Measurements from ENCODE around the gene ANKZF1.
A peak's percentile ranks its signal among the peaks of the same experiment; 100 is the strongest.
"Not testable (repeated sequence)": the region's sequence is repeated elsewhere in the genome, so short reads cannot be mapped to it uniquely, and the experiment has no call there.

ANKZF1 gene, protein sequence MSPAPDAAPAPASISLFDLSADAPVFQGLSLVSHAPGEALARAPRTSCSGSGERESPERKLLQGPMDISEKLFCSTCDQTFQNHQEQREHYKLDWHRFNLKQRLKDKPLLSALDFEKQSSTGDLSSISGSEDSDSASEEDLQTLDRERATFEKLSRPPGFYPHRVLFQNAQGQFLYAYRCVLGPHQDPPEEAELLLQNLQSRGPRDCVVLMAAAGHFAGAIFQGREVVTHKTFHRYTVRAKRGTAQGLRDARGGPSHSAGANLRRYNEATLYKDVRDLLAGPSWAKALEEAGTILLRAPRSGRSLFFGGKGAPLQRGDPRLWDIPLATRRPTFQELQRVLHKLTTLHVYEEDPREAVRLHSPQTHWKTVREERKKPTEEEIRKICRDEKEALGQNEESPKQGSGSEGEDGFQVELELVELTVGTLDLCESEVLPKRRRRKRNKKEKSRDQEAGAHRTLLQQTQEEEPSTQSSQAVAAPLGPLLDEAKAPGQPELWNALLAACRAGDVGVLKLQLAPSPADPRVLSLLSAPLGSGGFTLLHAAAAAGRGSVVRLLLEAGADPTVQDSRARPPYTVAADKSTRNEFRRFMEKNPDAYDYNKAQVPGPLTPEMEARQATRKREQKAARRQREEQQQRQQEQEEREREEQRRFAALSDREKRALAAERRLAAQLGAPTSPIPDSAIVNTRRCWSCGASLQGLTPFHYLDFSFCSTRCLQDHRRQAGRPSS

DNA sequence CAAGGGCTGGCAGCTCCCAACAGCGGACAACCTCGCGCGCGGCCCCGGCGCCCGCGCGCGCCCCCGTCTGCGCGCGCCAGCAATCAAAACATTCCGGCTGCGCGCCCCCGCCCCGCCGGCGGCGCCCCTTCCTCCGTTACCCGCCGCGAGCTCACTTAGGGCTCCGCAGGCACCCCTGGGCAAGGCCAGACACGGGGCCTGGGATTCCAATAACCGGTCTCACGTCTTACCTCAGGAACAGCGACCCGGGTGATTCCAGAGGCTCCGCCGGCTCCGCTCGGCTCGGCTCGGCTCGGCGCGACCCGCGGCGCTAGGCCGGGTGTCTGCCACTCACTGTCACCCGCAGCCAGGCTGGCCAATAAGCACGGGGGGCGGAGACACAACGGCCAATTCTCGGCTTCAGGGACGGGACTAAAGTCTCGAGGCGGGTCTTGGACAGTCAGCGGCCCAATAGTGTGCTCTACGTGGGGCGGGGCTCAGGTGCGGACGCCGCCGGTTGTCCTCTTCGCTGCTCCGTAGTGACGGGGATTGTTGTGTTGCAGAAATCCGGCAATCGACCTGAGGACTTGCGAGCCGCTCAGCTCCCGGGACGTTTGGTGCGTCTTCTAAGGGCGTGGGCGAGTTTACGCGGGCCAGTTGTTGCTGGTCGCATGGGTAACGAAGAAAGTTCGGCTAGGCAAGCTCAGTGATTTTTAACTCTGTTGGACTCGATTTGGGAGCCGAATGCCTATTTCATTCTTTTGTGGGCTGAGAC lies at the start of gene ANKZF1, which contains the start of gene ATG9A:
ANKZF1 (plus strand) TSS at position 502 of the 754 bp plus-strand sequence. CDS start 452 bp downstream, outside the sequence.
ATG9A (minus strand) TSS at position 332 of the 754 bp plus-strand sequence. CDS start 1,612 bp downstream, outside the sequence.
- DNase-seq (ENCODE audit: low spot score) = peak; percentile 99

DNA sequence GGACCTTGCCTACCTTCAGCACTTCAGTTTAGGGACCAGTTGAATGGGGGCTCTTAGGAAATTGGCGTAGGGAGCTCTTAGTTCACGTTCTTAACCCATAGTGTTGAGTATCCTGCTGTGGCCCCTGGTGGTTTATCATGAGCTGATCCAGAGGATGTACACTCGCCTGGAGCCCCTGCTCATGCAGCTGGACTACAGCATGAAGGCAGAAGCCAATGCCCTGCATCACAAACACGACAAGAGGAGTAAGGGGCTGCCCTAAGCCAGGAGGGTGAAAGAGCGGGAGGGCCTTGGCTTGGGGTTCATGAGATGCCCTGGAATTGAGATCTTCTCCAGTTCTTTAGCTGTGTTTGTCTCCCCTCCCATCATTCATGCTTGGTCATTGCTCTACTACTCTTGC lies 48.6 kb upstream of the ANKZF1 start:
- DNase-seq (ENCODE audit: low spot score) = peak; percentile 6

DNA sequence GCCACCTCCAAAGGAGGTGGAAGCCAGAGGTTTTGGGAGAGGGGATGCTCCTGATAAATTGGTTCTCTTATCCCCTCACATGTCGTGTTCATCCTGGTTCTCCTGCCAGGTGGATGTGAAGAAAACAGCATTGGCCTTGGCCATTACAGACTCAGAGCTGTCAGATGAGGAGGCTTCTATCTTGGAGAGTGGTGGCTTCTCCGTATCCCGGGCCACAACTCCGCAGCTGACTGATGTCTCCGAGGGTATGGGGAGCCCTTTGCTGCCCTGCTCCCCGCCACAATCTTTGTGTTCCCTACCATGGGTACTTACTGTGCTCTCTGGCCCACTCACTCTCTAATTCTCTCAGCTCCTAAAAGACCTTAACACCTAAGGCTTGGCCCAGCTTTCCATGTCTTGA lies 48.1 kb upstream of the ANKZF1 start:
- no peak for DNase-seq (ENCODE audit: low spot score)

DNA sequence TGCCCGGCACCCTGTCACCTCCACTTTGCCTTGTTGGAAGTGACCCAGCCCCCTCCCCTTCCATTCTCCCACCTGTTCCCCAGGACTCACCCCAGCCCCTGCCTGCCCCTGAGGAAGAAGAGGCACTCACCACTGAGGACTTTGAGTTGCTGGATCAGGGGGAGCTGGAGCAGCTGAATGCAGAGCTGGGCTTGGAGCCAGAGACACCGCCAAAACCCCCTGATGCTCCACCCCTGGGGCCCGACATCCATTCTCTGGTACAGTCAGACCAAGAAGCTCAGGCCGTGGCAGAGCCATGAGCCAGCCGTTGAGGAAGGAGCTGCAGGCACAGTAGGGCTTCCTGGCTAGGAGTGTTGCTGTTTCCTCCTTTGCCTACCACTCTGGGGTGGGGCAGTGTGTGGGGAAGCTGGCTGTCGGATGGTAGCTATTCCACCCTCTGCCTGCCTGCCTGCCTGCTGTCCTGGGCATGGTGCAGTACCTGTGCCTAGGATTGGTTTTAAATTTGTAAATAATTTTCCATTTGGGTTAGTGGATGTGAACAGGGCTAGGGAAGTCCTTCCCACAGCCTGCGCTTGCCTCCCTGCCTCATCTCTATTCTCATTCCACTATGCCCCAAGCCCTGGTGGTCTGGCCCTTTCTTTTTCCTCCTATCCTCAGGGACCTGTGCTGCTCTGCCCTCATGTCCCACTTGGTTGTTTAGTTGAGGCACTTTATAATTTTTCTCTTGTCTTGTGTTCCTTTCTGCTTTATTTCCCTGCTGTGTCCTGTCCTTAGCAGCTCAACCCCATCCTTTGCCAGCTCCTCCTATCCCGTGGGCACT lies 47.1 kb upstream of the ANKZF1 start:
- peak; percentile 4 for DNase-seq (ENCODE audit: low spot score)

DNA sequence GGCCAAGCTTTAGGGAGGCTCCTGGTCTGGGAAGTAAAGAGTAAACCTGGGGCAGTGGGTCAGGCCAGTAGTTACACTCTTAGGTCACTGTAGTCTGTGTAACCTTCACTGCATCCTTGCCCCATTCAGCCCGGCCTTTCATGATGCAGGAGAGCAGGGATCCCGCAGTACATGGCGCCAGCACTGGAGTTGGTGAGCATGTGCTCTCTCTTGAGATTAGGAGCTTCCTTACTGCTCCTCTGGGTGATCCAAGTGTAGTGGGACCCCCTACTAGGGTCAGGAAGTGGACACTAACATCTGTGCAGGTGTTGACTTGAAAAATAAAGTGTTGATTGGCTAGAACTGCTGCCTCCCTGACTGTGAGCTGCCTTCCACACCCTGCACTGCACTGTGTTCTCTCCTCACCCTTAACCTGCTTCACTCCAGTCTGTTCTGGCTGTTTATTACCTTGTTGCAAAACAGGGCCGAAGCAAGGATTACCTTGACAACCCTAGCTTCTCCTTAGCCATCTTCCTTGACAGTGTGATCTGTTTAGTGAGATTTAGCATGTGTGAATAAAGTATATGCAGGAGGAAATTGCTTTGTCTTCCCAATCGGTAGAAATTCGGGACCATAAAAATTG lies 46.3 kb upstream of the ANKZF1 start:
- peak; percentile 5 for DNase-seq (ENCODE audit: low spot score)

DNA sequence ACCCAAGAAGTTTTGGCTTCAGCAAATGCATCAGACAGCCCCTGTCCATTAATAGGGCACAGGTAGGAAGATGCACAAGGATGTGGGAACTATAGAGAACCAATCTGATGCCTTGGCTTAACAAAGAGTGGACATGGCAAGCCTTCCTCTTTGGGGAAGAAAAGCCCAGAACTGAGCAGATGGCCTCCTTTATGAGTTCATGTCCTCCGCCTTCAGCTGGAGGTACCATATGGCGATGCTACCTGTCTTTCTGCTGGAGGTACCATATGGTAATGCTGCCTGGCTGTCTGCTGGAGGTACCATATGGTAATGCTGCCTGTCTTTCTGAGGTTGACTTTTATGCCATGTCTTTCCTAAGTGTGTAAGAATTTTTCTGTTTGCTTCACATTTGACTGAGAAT lies 45.5 kb upstream of the ANKZF1 start:
- peak; percentile 3 for DNase-seq (ENCODE audit: low spot score)

DNA sequence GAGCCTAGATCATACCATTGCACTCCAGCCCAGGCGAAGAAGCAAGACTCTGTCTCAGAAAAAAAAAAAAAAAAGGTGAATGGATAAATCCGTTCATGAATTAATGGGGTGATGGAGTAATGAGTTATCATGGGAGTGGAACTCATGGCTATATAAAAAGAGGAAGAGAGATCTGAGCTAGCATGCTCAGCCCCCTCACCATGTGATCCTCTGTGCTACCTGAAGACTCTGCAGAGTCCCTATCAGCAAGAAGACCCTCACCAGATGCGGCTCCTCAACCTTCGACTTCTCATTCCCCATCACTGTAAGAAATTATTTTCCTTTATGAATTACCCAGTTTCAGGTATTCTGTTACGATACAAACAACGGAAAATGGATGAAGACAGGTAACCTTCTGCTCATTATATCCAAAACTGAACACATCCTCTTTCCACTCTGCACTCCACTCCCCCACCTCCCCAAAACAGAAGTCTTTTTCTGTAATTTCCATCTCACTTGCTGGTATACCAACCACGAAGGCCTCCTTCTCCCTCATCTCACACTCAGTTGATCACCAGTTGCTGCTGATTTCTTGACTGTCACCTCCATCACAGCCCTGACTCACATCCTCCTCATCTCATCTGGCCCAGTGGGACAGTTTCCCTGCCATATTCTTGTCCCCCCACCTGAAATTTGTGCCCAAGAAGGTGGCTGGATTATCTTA lies 42.7 kb upstream of the ANKZF1 start:
- DNase-seq (ENCODE audit: low spot score) = peak; percentile 3

DNA sequence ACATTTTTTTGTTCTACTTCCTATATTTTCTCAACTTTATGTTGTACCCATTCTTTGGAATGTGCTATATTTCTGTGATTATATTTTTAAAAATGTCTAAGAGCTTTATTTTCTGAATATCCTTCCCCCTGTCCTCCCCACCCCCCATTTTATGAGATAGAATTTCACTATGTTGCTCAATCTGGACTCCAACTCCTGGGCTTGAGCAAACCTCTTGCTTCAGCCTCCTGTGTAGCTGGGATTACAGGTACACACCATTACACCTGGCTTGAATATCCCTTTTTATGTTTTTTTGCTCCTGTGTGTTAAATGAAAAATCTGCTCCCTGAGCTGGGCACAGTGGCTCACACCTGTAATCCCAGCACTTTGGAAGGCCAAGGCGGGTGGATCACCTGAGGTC lies 32.2 kb upstream of the ANKZF1 start:
- no peak for DNase-seq (ENCODE audit: low spot score)

DNA sequence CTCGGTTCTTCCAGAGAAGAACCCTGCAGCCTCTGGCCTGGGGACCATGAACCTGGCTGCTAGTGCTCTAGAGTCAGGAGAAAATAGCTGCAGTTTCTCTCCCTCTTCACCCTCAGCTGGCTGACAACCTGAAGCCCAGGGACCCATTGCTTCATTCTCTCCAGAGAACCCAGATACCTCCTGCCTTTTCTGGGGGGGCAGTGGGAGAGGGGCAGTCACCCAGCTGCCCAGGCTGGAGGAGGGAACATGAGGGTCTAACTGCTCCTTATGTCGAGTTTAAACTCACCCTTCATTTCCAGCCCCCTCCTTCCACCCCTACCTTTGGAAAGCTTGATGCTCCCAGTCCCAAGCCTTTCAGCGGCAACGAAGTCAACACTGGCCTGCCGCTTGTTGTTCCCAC lies 30.6 kb upstream of the ANKZF1 start:
- DNase-seq (ENCODE audit: low spot score) = peak; percentile 2

DNA sequence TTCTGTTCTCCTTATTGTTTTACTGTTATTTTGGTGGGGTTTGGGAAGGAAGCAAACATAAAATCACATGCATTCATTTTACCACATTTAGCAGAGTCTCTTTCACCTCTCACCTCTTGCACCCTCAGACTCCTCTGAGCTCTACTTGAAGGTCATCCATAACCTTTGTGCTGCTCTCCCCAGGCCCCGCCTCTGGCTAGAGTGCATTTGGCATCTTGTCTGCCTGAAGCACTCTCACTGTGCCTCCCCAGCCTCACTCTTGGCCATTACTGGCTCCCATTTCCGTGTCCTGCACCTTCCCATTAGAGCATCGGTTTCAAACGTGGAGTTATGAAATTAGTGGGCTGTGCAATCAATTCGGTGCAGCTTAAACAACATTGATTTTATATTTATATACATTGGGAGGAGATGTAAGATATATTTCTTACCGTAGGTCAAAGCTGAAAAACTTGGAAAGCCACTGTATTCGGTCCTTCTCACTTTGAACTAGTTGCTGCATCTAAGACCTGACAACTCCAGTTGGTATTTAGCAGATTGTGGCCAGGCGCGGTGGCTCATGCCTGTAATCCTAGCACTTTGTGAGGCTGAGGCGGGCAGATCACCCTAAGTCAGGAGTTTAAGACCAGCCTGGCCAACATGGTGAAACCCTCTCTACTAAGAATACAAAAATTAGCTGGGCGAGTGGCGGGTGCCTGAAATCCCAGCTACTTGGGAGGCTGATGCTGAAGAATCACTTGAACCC lies 30.0 kb upstream of the ANKZF1 start:
- peak; percentile 3 for DNase-seq (ENCODE audit: low spot score)

DNA sequence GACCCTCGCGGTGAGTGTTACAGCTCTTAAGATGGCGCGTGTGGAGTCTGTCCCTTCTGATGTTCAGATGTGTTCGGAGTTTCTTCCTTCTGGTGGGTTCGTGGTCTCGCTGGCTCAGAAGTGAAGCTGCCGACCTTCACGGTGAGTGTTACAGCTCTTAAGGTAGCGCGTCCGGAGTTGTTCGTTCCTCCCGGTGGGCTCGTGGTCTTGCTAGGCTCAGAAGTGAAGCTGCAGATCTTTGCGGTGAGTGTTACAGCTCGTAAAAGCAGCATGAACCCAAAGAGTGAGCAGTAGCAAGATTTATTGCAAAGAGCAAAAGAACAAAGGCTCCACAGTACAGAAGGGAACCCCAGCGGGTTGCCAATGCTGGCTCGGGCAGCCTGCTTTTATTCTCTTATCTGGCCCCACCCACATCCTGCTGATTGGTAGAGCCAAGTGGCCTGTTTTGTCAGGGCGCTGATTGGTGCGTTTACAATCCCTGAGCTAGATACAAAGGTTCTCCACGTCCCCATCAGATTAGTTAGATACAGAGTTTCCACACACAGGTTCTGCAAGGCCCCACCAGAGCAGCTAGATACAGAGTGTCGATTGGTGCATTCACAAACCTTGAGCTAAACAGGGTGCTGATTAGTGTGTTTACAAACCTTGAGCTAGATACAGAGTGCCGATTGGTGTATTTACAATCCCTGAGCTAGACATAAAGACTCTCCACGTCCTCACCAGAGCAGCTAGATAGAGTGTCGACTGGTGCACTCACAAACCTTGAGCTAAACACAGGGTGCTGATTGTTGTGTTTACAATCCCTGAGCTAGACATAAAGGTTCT lies 28.9 kb upstream of the ANKZF1 start:
- DNase-seq (ENCODE audit: low spot score) = peak; percentile 2

DNA sequence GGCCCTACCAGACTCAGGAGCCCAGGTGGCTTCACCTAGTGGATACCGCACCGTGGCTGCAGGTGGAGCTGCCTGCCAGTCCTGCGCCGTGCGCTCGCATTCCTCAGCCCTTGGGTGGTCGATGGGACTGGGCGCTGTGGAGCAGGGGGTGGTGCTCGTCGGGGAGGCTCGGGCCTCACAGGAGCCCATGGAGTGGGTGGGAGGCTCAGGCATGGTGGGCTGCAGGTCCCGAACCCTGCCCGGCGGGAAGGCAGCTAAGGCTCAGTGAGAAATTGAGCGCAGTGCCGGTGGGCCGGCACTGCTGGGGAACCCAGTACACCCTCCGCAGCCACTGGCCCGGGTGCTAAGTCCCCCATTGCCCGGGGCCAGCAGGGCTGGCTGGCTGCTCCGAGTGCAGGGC lies 28.3 kb upstream of the ANKZF1 start:
- DNase-seq (ENCODE audit: low spot score) = not testable (repeated sequence)

DNA sequence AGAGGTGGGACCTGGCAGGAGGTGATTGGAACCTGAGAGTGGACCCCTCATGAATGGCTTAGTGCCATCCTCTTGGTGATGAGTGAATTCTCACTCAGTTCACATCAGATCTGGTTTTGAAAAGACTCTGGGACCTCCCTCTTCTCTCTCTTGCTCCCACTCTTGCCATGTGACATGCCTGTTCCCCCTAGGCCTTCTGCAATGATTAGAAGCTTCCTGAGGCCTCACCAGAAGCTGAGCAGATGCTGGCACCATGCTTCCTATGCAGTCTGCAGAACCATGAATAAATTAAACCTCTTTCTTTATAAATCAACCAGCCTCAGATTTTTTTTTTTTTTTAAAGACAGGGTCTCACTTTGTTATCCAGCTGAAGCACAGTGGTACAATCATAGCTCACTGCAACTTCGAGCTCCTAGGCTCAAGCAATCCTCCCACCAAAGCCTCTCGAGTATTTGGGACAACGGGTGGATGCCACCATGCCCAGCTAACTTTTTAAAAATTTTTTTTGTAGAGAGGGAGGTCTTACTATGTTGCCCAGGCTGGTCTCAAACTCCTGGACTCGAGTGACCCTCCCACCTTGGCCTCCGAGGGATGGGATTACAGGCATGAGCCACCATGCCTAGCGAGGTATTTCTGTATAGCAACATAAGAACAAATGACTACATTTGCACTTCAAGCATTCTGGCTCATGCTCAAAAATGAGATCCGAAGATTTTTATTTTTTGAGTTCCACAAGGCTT lies 25.0 kb upstream of the ANKZF1 start:
- peak; percentile 5 for DNase-seq (ENCODE audit: low spot score)

DNA sequence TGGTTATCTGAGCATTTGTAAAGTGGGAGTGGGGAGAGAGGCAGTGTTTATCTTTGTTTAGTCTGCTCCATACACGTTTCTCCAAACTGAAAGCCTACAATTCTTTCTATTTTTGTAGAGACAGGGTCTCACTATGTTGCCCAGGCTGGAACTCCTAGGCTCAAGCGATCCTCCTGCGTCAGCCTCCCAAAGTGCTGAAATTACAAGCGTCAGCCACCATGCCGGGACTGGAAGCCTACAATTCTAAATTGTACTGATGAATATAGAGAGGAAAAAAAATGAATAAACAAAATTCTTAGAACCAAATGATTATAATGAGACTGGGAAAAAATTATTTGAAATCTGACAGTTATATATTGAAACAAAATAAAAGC lies 24.5 kb upstream of the ANKZF1 start:
- DNase-seq (ENCODE audit: low spot score) = peak; percentile 5

DNA sequence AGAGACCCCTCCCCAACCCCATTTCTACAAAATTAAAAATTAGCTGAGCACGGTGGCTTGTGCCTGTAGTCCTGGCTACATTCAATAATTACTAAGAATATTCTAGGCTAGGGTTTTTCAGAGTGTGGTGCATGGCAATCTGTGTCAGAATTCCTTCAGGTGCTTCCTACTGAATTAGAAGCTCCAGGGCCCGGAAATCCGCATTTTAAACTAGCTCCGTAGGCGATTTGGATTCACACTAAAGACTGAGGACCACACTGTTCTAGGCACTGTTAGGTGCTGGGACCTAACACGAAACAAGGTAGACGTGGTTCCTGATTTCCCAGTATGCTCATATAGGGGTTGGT lies 23.7 kb upstream of the ANKZF1 start:
- DNase-seq (ENCODE audit: low spot score) = no peak

DNA sequence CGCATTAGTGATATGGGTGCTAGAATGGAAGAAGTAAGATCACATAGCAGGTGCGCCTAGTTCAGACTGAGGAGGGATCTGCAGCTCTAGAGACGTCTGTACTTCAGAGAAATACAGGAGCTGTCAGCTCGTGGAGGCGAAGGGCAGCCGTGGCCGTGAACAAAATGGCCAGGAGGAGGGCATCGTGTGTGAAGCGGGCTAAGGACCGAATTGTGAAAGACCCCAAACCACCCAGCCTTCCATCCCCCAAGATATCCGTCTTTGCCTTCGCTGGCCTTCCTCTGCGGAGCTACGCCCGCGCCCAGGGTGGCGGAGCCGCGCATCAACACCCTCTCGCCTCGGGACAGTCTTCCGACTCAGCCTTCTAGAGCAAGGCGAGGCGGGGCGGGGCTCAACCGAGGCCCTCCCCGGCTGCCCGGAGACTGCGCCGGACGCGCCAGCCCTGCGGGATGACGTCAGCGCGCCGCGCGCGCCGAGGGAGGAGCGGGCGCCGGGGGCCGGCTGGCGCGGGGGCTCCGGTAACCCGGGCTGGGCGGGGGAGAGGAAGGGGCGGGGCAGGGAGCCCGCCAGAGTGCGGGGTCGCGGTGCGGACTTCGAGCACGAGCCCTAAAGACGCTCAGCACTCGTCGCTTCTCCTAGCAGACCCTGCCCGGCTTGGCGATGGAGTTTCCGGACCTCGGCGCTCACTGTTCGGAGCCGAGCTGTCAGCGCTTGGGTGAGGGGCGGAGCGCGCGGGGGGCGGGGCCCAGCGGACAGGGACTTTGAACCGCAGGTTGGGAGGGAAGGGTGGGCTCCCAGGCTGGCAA lies 23.1 kb upstream of the ANKZF1 start, which contains the start of gene ZFAND2B:
ZFAND2B (plus strand) TSS at position 455 of the 806 bp plus-strand sequence; CDS start at position 661, 206 bp downstream.
- peak; percentile 96 for DNase-seq (ENCODE audit: low spot score)
